PC-9 (cell line): ENCODE data around the gene LRRFIP1. TPM values are rescaled to one million over a fixed set of nuclear protein-coding genes. Genes with fewer than 3 reads are reported as not detected.

Experiments
- BruUV-seq: library from RNA; stranded (reverse); fragments of 400-500 nt; replicated peaks from 2 replicates; lab custom pipeline; 2021; lab: Mats Ljungman, UMichigan
- CTCF ChIA-PET: fragments of 300-600 bp; sonication (Branson Sonifier 250); formaldehyde crosslinking; loops from one replicate; lab custom pipeline; 2022; ENCODE audit warnings: antibody characterized with exemption; lab: Charles Lee
- POLR2A ChIA-PET: fragments of 300-600 bp; sonication (Branson Sonifier 250); formaldehyde crosslinking; loops from one replicate; lab custom pipeline; 2022; ENCODE audit warnings: antibody characterized with exemption; ENCODE audit not compliant: unreplicated experiment; lab: Charles Lee
- DNase-seq, 2 experiments: peaks; one replicate each; pipeline versions ENCODE4 v3.0.0 to v3.0.0-alpha.2; 2015 to 2022; ENCODE audit warnings: mixed read lengths in 1 of 2
- H2AFZ ChIP-seq: fragments of 200-600 bp; sonication (generic); 2 replicates; pipeline ENCODE4 v1.8.1; 2017; ENCODE audit warnings: antibody characterized with exemption
- H3F3A ChIP-seq: fragments of 200-600 bp; sonication (generic); 2 replicates; pipeline ENCODE4 v1.8.1; 2017; ENCODE audit warnings: antibody characterized with exemption, mild to moderate bottlenecking, low read depth; ENCODE audit not compliant: insufficient read depth
- H3K27ac ChIP-seq: fragments of 200-600 bp; sonication (generic); 2 replicates; pipeline ENCODE4 v1.6.1; 2016; ENCODE audit warnings: mixed run types
- H3K27me3 ChIP-seq: fragments of 200-600 bp; sonication (generic); 2 replicates; pipeline ENCODE4 v1.6.1; 2016; ENCODE audit warnings: low read depth, mixed run types; ENCODE audit not compliant: insufficient read depth
- H3K36me3 ChIP-seq: fragments of 200-600 bp; sonication (generic); 2 replicates; pipeline ENCODE4 v1.6.1; 2016; ENCODE audit warnings: low read depth, mixed run types
- H3K4me1 ChIP-seq: fragments of 200-600 bp; sonication (generic); replicated peaks from 2 replicates; pipeline ENCODE4 v1.6.1; 2016; ENCODE audit warnings: mixed run types; ENCODE audit not compliant: insufficient read depth
- H3K4me2 ChIP-seq: fragments of 200-600 bp; sonication (generic); 2 replicates; pipeline ENCODE4 v1.6.1; 2017; ENCODE audit warnings: mixed run types
- H3K4me3 ChIP-seq: fragments of 200-600 bp; sonication (generic); 2 replicates; pipeline ENCODE4 v1.6.1; 2016; ENCODE audit warnings: mixed run types
- H3K79me2 ChIP-seq: fragments of 200-600 bp; sonication (generic); 2 replicates; pipeline ENCODE4 v1.6.1; 2017; ENCODE audit warnings: low read depth, mixed run types
- H3K9me2 ChIP-seq: fragments of 200-600 bp; sonication (generic); 2 replicates; pipeline ENCODE4 v1.8.1; 2017; ENCODE audit warnings: mild to moderate bottlenecking; ENCODE audit not compliant: insufficient read depth
- H3K9me3 ChIP-seq: fragments of 200-600 bp; sonication (generic); 2 replicates; pipeline ENCODE4 v1.8.1; 2016; ENCODE audit warnings: low read depth; ENCODE audit not compliant: insufficient read depth
- H4K20me1 ChIP-seq: fragments of 200-600 bp; sonication (generic); 2 replicates; pipeline ENCODE4 v1.8.1; 2017; ENCODE audit not compliant: insufficient read depth
- CTCF ChIP-seq: fragments of 200-600 bp; sonication (generic); conservative IDR thresholded peaks from 2 replicates; pipeline ENCODE4 v1.6.1; 2017; ENCODE audit warnings: mixed run types, antibody characterized with exemption, mild to moderate bottlenecking, moderate library complexity
- EZH2 ChIP-seq: fragments of 200-600 bp; sonication (generic); IDR thresholded peaks from 2 replicates; pipeline ENCODE4 v1.8.0; 2017; ENCODE audit warnings: antibody characterized with exemption, low read depth
- intact Hi-C: fragments of 100-400 bp; cut with micrococcal nuclease; formaldehyde crosslinking; loops from one replicate; pipeline ENCODE4 v1.10.0; 2022; ENCODE audit not compliant: unreplicated experiment
- total RNA-seq: library from RNA; stranded (reverse); gene quantifications from 2 replicates; pipeline ENCODE4 v1.2.3, GENCODE V29; 2021

Gene LRRFIP1
- total RNA-seq, 1 experiment from 2014 or later = 238 TPM

DNA sequence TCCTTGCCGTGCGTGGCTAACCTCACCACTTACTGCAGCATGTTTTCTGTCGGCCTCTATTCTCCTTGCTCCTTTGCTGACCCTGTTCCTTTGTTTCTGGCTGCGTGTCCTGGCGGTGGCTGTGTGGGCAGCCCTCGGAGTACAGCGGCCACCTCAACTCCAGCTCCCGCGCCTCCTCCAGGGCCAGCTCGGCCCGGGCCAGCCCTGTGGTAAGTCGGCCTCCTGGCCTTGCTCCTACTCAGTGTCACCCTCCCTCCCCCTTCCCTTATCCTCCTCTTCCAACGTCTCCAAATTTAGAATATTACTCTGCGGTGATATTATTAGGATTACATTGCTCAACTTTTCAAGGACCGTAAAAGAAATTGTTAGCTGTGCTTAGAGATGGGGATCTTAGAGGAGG lies 111.7 kb downstream of the LRRFIP1 start:
- peaks cover 33% of the 10 kb centered on the region for H3F3A ChIP-seq
- no peaks in the 10 kb centered on the region for H3K9me2 ChIP-seq
- no peaks in the 10 kb centered on the region for H3K9me3 ChIP-seq
- TF ChIP-seq CTCF (no peak), EZH2 (no peak)
- H3K4me2 ChIP-seq = no peak overlapping the region
- ChIA-PET CTCF (interaction anchor here (1.0 kb wide), 1 partner anchor 227 kb away, joined by 3 read pairs; no protein-coding TSS in a partner anchor), POLR2A (no interaction called here)
- BruUV-seq = no TSS peak
- H3K27me3 ChIP-seq = no peaks in the 10 kb centered on the region
- H2AFZ ChIP-seq = no peak overlapping the region
- intact Hi-C loops = no loop called here
- peaks cover 24% of the 10 kb centered on the region for H3K36me3 ChIP-seq
- H3K79me2 ChIP-seq = peaks cover 94% of the 10 kb centered on the region
- H3K4me1 ChIP-seq = peaks cover 24% of the 10 kb centered on the region
- no peak for DNase-seq
- no peak overlapping the region for H3K27ac ChIP-seq
- peaks cover 92% of the 10 kb centered on the region for H4K20me1 ChIP-seq
- no peak overlapping the region for H3K4me3 ChIP-seq

- Histone ChIP-seq H3K9me2 (no peaks in the 10 kb centered on the region), H4K20me1 (peaks cover 90% of the 10 kb centered on the region), H3K27me3 (no peaks in the 10 kb centered on the region), H3K4me1 (peaks cover 35% of the 10 kb centered on the region), H3K4me3 (no peak overlapping the region), H2AFZ (no peak overlapping the region), H3K36me3 (0 out of 2 replicates have a peak, but pooled peaks cover 7% of the 10 kb centered on the region), H3K9me3 (no peaks in the 10 kb centered on the region), H3K4me2 (peak overlapping the region; percentile 63; the same call in 1 of the 2 replicates), H3K79me2 (peaks cover 92% of the 10 kb centered on the region), H3K27ac (peak overlapping the region; percentile 66), H3F3A (peaks cover 46% of the 10 kb centered on the region)
- ChIA-PET CTCF (no interaction called here), POLR2A (interaction anchor here (0.6 kb wide), 1 partner anchor 676 kb away, joined by 6 read pairs; no protein-coding TSS in a partner anchor)
- intact Hi-C loops = loop anchor here (10.0 kb wide), 1 partner anchor 617 kb away; no protein-coding TSS in a partner anchor
- TF ChIP-seq EZH2 = no peak
- no peak for TF ChIP-seq CTCF
- no TSS peak for BruUV-seq
- DNase-seq = no peak
Measured at GRCh38 chr2:237742191-237742590, 114.8 kb downstream of the LRRFIP1 start.

DNA sequence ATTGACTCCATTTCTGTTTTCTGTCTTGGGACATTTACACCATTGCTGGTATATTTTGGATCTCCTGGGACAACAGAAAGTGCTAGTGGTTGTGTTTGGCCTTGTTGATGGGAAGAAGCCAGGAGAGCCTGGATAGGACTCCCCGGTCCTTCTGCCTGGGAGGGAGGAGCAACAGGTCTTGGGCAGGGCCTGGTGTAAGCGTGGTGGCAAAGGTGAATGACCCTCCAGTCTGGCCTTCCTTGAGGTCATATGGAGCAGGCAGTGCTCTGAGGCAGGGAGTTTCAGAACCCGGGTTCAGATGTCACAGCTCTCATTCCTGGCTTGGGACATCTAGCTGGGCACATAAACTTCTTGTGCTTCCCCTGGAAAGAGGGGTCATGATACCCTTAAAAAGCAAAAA lies 115.2 kb downstream of the LRRFIP1 start:
- no peak for DNase-seq
- H3K4me2 ChIP-seq = peak overlapping the region; percentile 63
- BruUV-seq = no TSS peak
- H2AFZ ChIP-seq = no peak overlapping the region
- H3F3A ChIP-seq = peaks cover 46% of the 10 kb centered on the region
- H3K27ac ChIP-seq = peak overlapping the region; percentile 66
- H3K79me2 ChIP-seq = peaks cover 92% of the 10 kb centered on the region
- no peak overlapping the region for H3K4me3 ChIP-seq
- no peaks in the 10 kb centered on the region for H3K27me3 ChIP-seq
- TF ChIP-seq EZH2 (no peak), CTCF (no peak)
- peaks cover 35% of the 10 kb centered on the region for H3K4me1 ChIP-seq
- no peaks in the 10 kb centered on the region for H3K9me3 ChIP-seq
- intact Hi-C loops = loop anchor here (10.0 kb wide), 1 partner anchor 618 kb away; no protein-coding TSS in a partner anchor
- no peaks in the 10 kb centered on the region for H3K9me2 ChIP-seq
- H3K36me3 ChIP-seq = 0 out of 2 replicates have a peak, but pooled peaks cover 6% of the 10 kb centered on the region
- ChIA-PET CTCF (interaction anchor here (1.0 kb wide), 1 partner anchor 69 kb away, joined by 3 read pairs; no protein-coding TSS in a partner anchor), POLR2A (interaction anchor here (0.6 kb wide), 1 partner anchor 676 kb away, joined by 6 read pairs; no protein-coding TSS in a partner anchor)
- H4K20me1 ChIP-seq = peaks cover 89% of the 10 kb centered on the region
